ENCODE measurements around the gene LRRC27. TPM values are rescaled to one million over a fixed set of nuclear protein-coding genes. Genes with fewer than 3 reads are reported as not detected.
A peak's percentile ranks its signal among the peaks of the same experiment; 100 is the strongest.

LRRC27 gene
- total RNA-seq, 2 donors from 2014 or later: 4.8 to 5.3 TPM

DNA sequence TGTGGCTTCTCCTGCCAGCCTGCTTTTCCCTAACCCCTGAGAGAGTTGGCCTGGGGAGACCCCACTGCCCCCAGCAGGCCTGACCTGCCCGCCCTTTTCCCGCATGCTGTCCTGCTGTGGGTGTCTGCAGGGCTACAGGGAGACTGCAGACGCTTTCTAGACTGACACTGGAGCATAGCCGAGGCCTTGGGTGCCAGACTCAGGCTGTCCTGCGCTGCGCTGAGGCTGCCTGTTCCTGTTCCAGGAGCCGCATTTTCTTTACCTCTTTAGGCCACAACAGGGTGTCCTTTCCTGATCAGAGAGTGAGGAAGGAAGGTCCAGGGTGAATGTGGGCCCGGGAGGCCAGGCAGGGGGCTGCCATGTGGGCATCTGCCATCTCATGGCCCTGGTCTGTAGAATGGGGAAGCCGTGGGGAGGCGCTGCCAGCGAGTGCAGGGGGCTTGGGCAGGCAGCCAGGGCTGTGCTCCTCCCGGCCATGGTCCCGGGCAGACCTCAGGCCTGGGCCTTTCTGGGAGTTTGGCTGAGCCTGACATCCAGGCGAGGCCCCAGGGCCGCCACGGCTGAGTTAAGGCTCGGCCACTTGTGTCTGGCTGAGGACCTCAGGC is 68.7 kb downstream of the LRRC27 start:
- Mint-ChIP-seq H3K9me3 (no peaks in the 10 kb centered on the region), H3K27ac (no peak overlapping the region), H3K4me3 (no peak overlapping the region), H3K4me1 (ENCODE audit: low read depth) (peaks cover 10% of the 10 kb centered on the region), H3K36me3 (ENCODE audit: insufficient read depth in 2 of 2) (no peaks in the 10 kb centered on the region), H3K27me3 (ENCODE audit: low read depth) (no peaks in the 10 kb centered on the region)
- no peak for ATAC-seq (replicated peaks in 1 of 2)
- DNase-seq: no peak

DNA sequence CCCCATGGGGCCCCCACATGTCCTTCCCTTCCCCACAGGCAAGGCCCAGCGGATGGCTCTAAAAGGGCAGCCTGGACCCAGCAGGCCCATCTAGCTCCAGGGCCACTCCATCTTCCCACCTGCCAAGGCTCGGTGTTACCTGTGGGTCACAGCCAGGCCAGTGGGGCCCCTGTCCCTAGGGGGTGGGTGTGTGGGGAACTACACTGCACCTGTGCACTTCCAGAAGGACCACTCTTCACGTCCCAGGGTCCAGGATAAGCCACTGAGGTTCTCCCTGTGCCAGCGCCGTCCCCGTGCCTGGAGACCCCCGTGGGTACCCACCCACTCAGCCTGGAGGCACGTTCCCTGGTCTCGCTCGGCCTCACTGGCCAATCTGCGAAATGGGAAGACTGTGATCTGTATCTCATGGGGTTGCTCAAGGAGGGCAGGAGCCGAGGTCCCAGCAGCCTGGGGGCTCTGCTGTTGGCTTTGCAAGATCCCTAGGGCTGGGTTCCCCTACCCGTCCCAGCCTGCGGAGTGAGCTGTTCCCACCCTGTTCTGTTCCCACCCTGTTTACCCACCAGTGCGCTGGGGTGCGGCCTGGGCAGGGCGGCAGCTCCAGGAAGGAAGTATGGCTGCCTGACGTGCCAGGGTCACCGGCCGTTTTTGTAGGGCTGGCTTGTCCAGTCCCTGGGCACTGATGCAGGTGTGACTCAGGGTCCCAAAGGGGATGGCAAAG is 69.6 kb downstream of the LRRC27 start:
- no peaks in the 10 kb centered on the region for H3K9me3 Mint-ChIP-seq
- peaks cover 10% of the 10 kb centered on the region for H3K4me1 Mint-ChIP-seq (ENCODE audit: low read depth)
- DNase-seq: no peak
- no peaks in the 10 kb centered on the region for H3K36me3 Mint-ChIP-seq (ENCODE audit: insufficient read depth in 2 of 2)
- H3K27me3 Mint-ChIP-seq (ENCODE audit: low read depth): no peaks in the 10 kb centered on the region
- H3K27ac Mint-ChIP-seq: no peak overlapping the region
- ATAC-seq (replicated peaks in 1 of 2): no peak
- no peak overlapping the region for H3K4me3 Mint-ChIP-seq

- H3K4me1 Mint-ChIP-seq (ENCODE audit: low read depth): peaks cover 8% of the 10 kb centered on the region
These were observed 70.8 kb downstream of the LRRC27 start for GRCh38 chr10:132402781-132403241.

GRCh38 chr10:132403511-132404168 is 71.6 kb downstream of the LRRC27 start:
- Mint-ChIP-seq H3K27me3 (ENCODE audit: low read depth) (no peaks in the 10 kb centered on the region), H3K27ac (no peak overlapping the region), H3K4me3 (no peak overlapping the region), H3K9me3 (no peaks in the 10 kb centered on the region), H3K4me1 (ENCODE audit: low read depth) (peaks cover 8% of the 10 kb centered on the region), H3K36me3 (ENCODE audit: insufficient read depth in 2 of 2) (no peaks in the 10 kb centered on the region)
- ATAC-seq (replicated peaks in 1 of 2): no peak
- no peak for DNase-seq

More at GRCh38 chr10:132402781-132403241, 70.8 kb downstream of the LRRC27 start:
- no peak for DNase-seq
- Mint-ChIP-seq H3K4me3 (no peak overlapping the region), H3K9me3 (no peaks in the 10 kb centered on the region), H3K36me3 (ENCODE audit: insufficient read depth in 2 of 2) (no peaks in the 10 kb centered on the region), H3K27me3 (ENCODE audit: low read depth) (no peaks in the 10 kb centered on the region), H3K27ac (no peak overlapping the region)
- no peak for ATAC-seq (replicated peaks in 1 of 2)

DNA sequence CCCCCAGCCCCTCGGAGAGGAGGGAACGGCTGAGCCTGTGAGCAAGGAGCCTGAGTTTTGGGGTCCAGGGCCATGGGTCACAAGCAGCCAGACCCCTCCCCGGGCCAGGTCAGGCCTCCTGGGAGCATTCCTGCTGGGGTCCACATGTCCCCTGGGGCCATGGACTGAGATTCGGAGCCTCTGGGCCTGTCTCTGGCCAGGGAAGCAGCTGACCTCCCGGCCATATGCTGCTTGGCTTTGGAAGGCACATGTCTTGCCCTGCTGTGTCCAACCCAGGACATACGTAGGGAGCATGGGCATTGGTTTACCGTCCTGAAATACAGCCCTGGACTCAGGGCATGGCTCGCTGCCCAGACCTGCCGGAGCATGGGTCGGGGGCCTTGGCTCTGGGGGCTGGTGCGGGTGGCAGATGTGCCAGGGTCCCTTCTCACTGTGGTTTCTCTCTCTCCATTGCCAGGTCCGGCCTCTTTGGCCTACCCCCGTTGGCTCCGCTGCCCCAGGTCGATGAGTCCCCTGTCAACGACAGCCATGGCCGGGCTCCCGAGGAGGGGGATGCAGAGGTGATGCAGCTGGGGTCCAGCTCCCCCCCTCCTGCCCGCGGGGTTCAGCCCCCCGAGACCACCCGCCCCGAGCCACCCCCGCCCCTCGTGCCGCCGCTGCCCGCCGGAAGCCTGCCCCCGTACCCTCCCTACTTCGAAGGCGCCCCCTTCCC is 72.3 kb downstream of the LRRC27 start:
- no peaks in the 10 kb centered on the region for H3K36me3 Mint-ChIP-seq (ENCODE audit: insufficient read depth in 2 of 2)
- H3K27ac Mint-ChIP-seq: no peak overlapping the region
- no peak for DNase-seq
- H3K4me1 Mint-ChIP-seq (ENCODE audit: low read depth): peaks cover 8% of the 10 kb centered on the region
- H3K27me3 Mint-ChIP-seq (ENCODE audit: low read depth): no peaks in the 10 kb centered on the region
- no peaks in the 10 kb centered on the region for H3K9me3 Mint-ChIP-seq
- no peak for ATAC-seq (replicated peaks in 1 of 2)
- no peak overlapping the region for H3K4me3 Mint-ChIP-seq

GRCh38 chr10:132404911-132405462 is 73.0 kb downstream of the LRRC27 start:
- no peaks in the 10 kb centered on the region for H3K36me3 Mint-ChIP-seq (ENCODE audit: insufficient read depth in 2 of 2)
- no peak for ATAC-seq (replicated peaks in 1 of 2)

DNA sequence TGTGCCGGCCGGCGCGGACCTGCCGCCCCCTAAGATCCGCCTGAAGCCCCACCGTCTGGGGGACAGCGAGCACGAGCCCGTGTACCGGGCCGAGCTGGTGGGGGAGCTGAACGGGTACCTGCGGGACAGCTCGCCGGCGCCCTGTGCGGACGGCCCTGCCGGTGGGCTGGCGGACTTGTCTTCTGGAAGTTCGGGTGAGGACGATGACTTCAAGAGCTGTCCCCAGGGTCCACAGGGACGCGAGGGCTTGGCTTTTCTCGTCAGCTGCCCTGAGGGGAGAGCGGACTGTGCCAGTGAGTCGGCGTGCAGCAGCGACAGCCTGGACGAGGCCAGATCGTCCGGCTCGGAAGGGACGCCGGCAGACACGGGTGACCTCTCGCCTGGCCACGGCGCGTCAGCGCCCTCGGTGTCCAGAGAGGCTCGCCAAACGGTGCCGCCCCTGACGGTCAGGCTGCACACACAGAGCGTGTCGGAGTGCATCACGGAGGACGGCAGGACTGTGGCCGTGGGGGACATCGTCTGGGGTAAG is 73.5 kb downstream of the LRRC27 start:
- H3K27ac Mint-ChIP-seq: no peak overlapping the region
- H3K36me3 Mint-ChIP-seq (ENCODE audit: insufficient read depth in 2 of 2): no peaks in the 10 kb centered on the region
- H3K27me3 Mint-ChIP-seq (ENCODE audit: low read depth): no peaks in the 10 kb centered on the region
- peaks cover 8% of the 10 kb centered on the region for H3K4me1 Mint-ChIP-seq (ENCODE audit: low read depth)
- DNase-seq: no peak
- H3K4me3 Mint-ChIP-seq: no peak overlapping the region
- H3K9me3 Mint-ChIP-seq: no peaks in the 10 kb centered on the region
- no peak for ATAC-seq (replicated peaks in 1 of 2)

More at GRCh38 chr10:132404911-132405462, 73.0 kb downstream of the LRRC27 start:
- peaks cover 8% of the 10 kb centered on the region for H3K4me1 Mint-ChIP-seq (ENCODE audit: low read depth)
- H3K27me3 Mint-ChIP-seq (ENCODE audit: low read depth): no peaks in the 10 kb centered on the region
- no peaks in the 10 kb centered on the region for H3K9me3 Mint-ChIP-seq
- no peak overlapping the region for H3K4me3 Mint-ChIP-seq
- DNase-seq: no peak
- no peak overlapping the region for H3K27ac Mint-ChIP-seq

GRCh38 chr10:132406181-132406580 is 74.2 kb downstream of the LRRC27 start:
- Mint-ChIP-seq H3K27ac (no peak overlapping the region), H3K27me3 (ENCODE audit: low read depth) (no peaks in the 10 kb centered on the region)
- DNase-seq: no peak

GRCh38 chr10:132406750-132407149 is 74.8 kb downstream of the LRRC27 start:
- Mint-ChIP-seq H3K36me3 (ENCODE audit: insufficient read depth in 2 of 2) (no peaks in the 10 kb centered on the region), H3K27ac (no peak overlapping the region), H3K4me1 (ENCODE audit: low read depth) (peaks cover 8% of the 10 kb centered on the region), H3K27me3 (ENCODE audit: low read depth) (no peaks in the 10 kb centered on the region), H3K4me3 (no peak overlapping the region), H3K9me3 (no peaks in the 10 kb centered on the region)
- ATAC-seq (replicated peaks in 1 of 2) (no peak), DNase-seq (no peak)

More at GRCh38 chr10:132406181-132406580, 74.2 kb downstream of the LRRC27 start:
- no peaks in the 10 kb centered on the region for H3K9me3 Mint-ChIP-seq
- no peak overlapping the region for H3K4me3 Mint-ChIP-seq
- H3K36me3 Mint-ChIP-seq (ENCODE audit: insufficient read depth in 2 of 2): no peaks in the 10 kb centered on the region
- H3K4me1 Mint-ChIP-seq (ENCODE audit: low read depth): peaks cover 8% of the 10 kb centered on the region
- ATAC-seq (replicated peaks in 1 of 2): no peak

GRCh38 chr10:132407243-132407746 is 75.3 kb downstream of the LRRC27 start:
- H3K36me3 Mint-ChIP-seq (ENCODE audit: insufficient read depth in 2 of 2): no peaks in the 10 kb centered on the region
- no peak for ATAC-seq (replicated peaks in 1 of 2)
- no peak for DNase-seq
- no peak overlapping the region for H3K27ac Mint-ChIP-seq
- H3K9me3 Mint-ChIP-seq: no peaks in the 10 kb centered on the region
- H3K4me3 Mint-ChIP-seq: no peak overlapping the region
- no peaks in the 10 kb centered on the region for H3K27me3 Mint-ChIP-seq (ENCODE audit: low read depth)
- H3K4me1 Mint-ChIP-seq (ENCODE audit: low read depth): peaks cover 8% of the 10 kb centered on the region

DNA sequence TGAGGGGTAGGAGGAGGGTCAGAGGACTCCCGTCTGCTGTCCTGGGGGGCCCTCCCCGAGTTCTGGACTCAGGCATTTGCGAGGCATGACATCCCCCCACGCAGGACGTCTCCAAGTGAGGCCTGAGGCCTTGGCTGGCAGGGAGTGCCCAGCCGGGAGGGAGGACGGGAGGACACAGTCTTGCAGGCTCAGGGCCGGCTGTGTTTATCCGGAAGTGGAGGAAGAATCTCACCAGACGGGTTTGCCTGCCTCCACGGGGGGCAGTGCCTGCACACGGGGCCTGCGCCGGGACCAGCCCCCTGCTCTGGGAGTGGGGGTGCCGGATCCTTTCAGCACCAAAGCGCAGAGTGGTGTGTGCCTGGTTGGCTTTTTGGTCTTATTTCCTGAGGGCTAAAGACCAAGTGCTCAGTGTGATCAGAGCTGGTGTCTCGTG is 75.9 kb downstream of the LRRC27 start:
- peak overlapping the region; percentile 36 to 63 for H3K4me3 Mint-ChIP-seq
- peaks cover 8% of the 10 kb centered on the region for H3K4me1 Mint-ChIP-seq (ENCODE audit: low read depth)
- ATAC-seq (replicated peaks in 1 of 2) (peak in 1 of 2 donors; percentile 21), DNase-seq (no peak)
- H3K9me3 Mint-ChIP-seq: no peaks in the 10 kb centered on the region
- H3K27me3 Mint-ChIP-seq (ENCODE audit: low read depth): no peaks in the 10 kb centered on the region
- no peaks in the 10 kb centered on the region for H3K36me3 Mint-ChIP-seq (ENCODE audit: insufficient read depth in 2 of 2)
- no peak overlapping the region for H3K27ac Mint-ChIP-seq

DNA sequence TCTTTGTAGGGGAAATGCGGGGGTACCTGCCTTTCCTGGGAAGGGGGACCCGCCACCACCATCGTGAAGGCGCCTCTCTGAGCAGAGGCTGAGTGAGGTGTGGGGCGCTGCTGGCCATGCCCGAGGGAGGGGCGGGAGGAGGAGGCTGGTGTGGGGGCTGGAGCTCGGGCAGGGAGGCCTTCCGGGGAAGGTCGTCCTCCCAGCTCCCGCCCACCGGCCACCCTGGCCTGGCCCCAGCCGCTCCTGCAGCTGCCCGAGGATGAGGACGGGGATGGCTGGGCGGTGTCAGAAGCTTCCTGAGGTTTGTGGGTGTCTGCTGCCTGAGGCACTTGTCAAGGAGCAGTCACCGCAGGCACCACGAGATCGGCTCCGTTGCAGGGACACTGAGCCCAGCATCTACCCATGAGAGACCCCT is 76.4 kb downstream of the LRRC27 start:
- Mint-ChIP-seq H3K27me3 (ENCODE audit: low read depth) (no peaks in the 10 kb centered on the region), H3K27ac (no peak overlapping the region), H3K9me3 (no peaks in the 10 kb centered on the region), H3K4me1 (ENCODE audit: low read depth) (peaks cover 8% of the 10 kb centered on the region), H3K4me3 (peak overlapping the region; percentile 36 to 63), H3K36me3 (ENCODE audit: insufficient read depth in 2 of 2) (no peaks in the 10 kb centered on the region)
- DNase-seq (peak in 1 of 2 donors; percentile 18), ATAC-seq (replicated peaks in 1 of 2) (peak; percentile 47 to 48)

All from activated T-cell treated with anti-CD3 and anti-CD28 coated beads, Interleukin-2, amount 50 U/mL, for 72 hours (primary cell).